SK-MEL-5 (cell line): ENCODE data around the gene KRT72. TPM values are rescaled to one million over a fixed set of nuclear protein-coding genes. Genes with fewer than 3 reads are reported as not detected.

Experiments used
- DNase-seq: peaks from one replicate; pipeline ENCODE4 v3.0.0-alpha.2; 2016; ENCODE audit warnings: low read depth, low spot score
- in situ Hi-C: cut with HindIII; loops from 2 replicates; pipeline ENCODE4 v1.10.0; 2016; ENCODE audit warnings: low sequenced_read_pairs, high pct_unique_total_duplicates, low pct_unique_long_range_greater_than_20kb
- polyA plus RNA-seq, 2 experiments: library from polyadenylated mRNA; depleted of rRNA; stranded (reverse); fragments of >200 nt; gene quantifications; 2 replicates each; pipeline ENCODE4 v1.2.3, GENCODE V29; 2015
- total RNA-seq: library from RNA; depleted of rRNA; stranded (reverse); fragments of >200 nt; shearing (Covaris generic); gene quantifications from 2 replicates; pipeline ENCODE4 v1.2.3, GENCODE V29; 2014; rRNA removed

KRT72 gene
- total RNA-seq, result not detected in 2 replicates
- polyA plus RNA-seq (2015; cell fraction: cytosol; rRNA removed), result not detected in 2 replicates
- polyA plus RNA-seq (2015; cell fraction: nucleus; rRNA removed), result not detected in 2 replicates

DNA sequence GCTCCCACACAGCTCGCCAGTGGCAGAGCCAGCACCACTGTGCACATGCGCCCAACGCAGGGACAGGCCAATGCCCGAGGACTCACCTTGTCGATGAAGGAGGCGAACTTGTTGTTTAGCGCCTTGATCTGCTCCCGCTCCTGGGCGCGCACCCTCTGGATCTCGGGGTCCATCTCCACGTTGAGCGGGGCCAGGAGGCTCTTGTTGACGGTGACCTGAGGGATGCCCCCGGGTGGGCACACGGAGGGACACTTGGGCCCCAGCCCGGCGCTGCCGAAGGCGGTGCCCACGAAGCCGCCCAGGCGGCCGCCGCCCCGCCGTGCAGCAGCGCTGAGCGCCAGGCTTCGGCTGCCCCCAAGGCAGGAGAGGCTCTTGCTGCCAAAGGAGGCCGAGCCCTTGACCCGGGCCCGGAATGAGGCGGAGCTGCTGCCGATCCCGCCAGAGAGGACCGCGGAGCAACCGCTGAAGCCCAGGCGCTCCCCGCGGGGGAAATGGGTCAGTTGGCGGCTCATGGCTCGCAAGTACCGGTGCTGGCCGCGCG, at the start of gene KRT72:
KRT72 (minus strand) TSS at position 523 of the 541 bp plus-strand sequence; CDS start at position 512, 11 bp downstream.
- in situ Hi-C loops, result no loop called here
- DNase-seq, result no peak

DNA sequence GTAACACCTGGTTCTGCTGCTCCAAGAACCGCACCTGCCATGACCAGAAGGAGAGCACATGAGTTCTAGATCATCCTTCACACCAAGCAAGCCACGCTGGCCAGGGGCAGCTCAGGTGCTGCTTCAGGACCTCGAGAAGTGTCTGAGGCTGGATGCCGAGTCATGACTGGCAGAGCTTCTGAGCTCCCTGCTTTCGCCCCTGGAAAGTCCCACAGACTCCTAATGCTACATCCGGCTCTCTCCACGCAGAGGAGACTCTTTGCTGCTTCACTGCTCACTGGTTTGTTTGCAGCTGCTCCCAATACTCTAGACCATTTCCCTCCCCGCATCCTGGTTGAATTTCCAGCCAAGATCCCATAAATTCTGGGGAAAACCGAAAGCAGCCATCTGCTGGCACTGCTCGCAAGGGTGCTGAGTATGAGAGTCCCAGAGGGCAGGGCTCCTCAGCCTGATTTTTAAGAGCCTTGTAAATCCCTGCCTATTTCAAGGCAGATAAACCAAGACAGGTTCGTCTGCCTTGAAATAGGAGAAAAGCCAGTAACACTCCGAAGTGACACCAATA, 49.3 kb upstream of the KRT72 start:
- no peak for DNase-seq
- in situ Hi-C loops, result no loop called here

DNA sequence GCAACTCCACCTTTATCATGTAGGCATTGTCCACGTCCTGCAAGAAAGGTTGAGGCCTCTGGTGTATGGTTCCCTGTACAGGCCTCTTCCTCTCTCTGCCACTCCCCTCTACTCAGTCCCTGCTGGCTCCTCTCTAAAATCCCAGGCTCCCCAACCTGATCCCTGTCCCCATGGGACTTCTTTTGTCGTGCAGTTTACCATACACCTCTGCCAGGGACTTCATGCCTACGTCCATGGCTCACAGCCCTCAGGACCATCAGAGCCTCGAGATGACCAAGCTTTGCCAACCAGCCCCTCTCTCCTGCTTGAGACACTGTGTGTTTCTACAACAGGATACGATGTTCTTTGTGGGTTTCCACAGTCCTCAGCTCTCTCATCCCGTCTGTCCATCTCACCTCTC, 47.8 kb upstream of the KRT72 start:
- DNase-seq, result no peak
- in situ Hi-C loops, result loop anchor here (25.0 kb wide), 1 partner anchor 138 kb away; the partner anchor contains the start of genes KRT3 and KRT76

- in situ Hi-C loops, result loop anchor here (25.0 kb wide), 1 partner anchor 139 kb away; the partner anchor contains the start of genes KRT3 and KRT76
- no peak for DNase-seq
Measured at GRCh38 chr12:52648012-52648550, 46.8 kb upstream of the KRT72 start.

DNA sequence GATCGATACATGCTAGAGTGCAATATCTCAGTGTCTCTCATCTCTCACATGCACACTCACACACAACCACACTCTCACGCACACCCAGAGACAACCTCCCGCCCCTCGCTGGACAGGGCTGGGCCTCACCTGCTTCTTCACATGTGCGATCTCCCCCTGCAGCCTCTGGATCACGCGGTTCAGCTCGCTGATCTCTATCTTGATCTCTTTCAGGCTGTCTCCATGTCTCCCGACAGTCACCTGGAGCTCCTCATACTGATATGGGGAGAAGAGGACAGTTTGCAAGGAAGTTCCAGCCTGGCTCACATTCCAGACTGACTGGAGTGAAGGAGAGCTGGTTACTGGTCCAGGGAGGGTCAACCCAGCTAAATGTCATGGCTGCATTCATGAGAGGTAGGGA, 46.3 kb upstream of the KRT72 start:
- no peak for DNase-seq
- in situ Hi-C loops, result loop anchor here (25.0 kb wide), 1 partner anchor 140 kb away; the partner anchor contains the start of genes KRT3 and KRT76

DNA sequence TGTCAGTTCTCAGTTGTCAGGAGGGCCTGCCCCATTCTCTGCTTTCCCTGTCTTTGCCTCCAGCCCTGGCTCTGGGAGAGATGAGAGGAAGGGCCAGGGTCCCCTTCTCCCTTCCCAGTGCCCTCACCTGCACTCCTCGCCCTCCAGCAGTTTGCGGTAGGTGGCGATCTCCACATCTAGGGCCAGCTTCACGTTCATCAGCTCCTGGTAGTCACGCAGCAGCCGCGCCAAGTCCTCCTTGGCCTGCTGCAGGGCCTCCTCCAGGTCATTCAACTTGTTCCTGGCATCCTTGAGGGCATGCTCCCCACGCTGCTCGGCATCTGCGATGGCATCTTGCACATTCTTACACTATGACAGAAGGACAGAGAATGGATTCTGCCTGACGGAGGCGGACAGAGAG, 45.4 kb upstream of the KRT72 start:
- in situ Hi-C loops, result loop anchor here (25.0 kb wide), 1 partner anchor 141 kb away; the partner anchor contains the start of genes KRT3 and KRT76
- DNase-seq, result no peak

- DNase-seq, result no peak
- in situ Hi-C loops, result loop anchor here (25.0 kb wide), 1 partner anchor 141 kb away; the partner anchor contains the start of genes KRT3 and KRT76
Measured at GRCh38 chr12:52645982-52646381, 44.7 kb upstream of the KRT72 start.

GRCh38 chr12:52645120-52645761, 44.0 kb upstream of the KRT72 start:
- in situ Hi-C loops, result loop anchor here (25.0 kb wide), 1 partner anchor 142 kb away; the partner anchor contains the start of genes KRT3 and KRT76
- DNase-seq, result no peak

- no peak for DNase-seq
- in situ Hi-C loops, result loop anchor here (25.0 kb wide), 1 partner anchor 143 kb away; the partner anchor contains the start of genes KRT3 and KRT76
Measured at GRCh38 chr12:52644078-52644415, 42.8 kb upstream of the KRT72 start.

DNA sequence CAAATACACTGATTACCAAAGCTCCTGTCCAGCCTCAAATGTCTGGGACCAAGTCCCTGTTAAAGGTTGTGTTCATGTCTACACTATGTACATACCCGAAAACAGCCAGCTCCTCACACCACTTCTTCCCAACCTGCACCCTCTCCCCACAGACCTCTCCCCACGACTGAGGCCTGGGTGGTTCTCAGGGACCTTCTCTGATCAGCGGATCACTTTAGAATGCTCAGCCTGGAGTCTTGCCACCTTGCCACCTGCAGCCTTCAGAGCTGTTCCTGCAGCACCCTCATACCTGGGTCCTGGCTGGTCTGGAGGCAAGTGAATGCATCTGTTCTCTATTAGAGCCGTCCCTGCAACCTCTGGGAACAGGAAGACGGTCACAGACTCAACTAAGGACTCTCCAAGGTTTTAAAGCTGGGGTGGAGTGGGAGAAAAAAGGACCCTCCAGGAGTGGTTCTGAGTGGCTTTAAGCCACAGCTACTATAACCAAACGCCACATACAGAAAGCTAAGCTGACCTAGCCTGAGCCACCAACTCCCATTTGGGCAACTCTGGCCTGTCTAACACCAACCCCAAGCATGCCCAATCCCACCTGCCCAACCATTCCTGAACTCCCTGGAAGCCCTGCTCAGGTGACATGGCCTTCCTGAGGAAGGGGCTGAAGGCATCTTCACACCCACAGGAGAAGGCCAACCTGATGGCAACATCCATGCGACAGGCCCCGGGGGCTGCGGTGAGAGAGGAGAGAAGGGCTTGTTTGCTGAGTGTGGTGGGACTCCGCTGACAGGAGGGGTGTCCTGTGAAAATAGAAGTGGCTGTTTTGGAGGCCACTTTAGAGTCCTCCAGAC, 42.2 kb upstream of the KRT72 start:
- DNase-seq, result no peak
- in situ Hi-C loops, result loop anchor here (25.0 kb wide), 1 partner anchor 144 kb away; the partner anchor contains the start of genes KRT3 and KRT76

GRCh38 chr12:52641468-52641867, 40.2 kb upstream of the KRT72 start:
- DNase-seq, result no peak
- in situ Hi-C loops, result loop anchor here (25.0 kb wide), 1 partner anchor 146 kb away; the partner anchor contains the start of genes KRT3 and KRT76

- in situ Hi-C loops, result loop anchor here (25.0 kb wide), 1 partner anchor 150 kb away; the partner anchor contains the start of genes KRT3 and KRT76
- DNase-seq, result no peak
Measured at GRCh38 chr12:52637299-52637698, 36.0 kb upstream of the KRT72 start.

DNA sequence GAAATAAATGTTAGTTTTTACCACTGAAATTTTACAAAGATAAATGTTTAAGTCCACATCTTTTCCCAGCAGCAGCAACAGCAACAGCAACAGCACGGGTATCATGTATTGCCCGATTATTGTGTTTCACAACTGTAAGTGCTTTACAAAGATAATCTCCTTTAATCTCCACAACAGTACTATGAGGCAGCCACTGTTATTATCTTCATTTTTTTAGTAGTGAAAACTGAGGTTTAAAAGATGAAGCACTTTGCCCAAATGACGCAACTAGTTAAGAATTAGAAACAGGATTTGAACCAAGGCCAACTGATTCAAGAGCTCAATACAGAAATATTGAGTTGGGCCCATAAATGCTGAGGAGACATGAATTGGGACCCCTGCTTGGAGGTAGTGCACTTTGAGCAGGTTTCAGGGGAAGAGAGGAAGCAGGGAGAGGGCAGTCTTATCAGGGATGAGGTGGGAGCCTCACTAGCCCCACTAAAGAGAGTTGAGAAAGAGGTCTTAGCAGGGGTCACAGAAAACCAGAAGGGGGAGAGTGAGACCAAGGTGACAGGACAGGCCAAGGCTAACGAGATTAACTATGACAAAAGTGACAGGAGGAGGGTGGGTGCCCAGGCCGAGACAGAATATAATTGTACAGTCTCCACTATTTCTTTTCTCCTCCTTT, 35.5 kb upstream of the KRT72 start:
- in situ Hi-C loops, result loop anchor here (25.0 kb wide), 1 partner anchor 151 kb away; the partner anchor contains the start of genes KRT3 and KRT76
- DNase-seq, result no peak

GRCh38 chr12:52636189-52636588, 34.9 kb upstream of the KRT72 start:
- no peak for DNase-seq
- in situ Hi-C loops, result loop anchor here (25.0 kb wide), 1 partner anchor 151 kb away; the partner anchor contains the start of genes KRT3 and KRT76

DNA sequence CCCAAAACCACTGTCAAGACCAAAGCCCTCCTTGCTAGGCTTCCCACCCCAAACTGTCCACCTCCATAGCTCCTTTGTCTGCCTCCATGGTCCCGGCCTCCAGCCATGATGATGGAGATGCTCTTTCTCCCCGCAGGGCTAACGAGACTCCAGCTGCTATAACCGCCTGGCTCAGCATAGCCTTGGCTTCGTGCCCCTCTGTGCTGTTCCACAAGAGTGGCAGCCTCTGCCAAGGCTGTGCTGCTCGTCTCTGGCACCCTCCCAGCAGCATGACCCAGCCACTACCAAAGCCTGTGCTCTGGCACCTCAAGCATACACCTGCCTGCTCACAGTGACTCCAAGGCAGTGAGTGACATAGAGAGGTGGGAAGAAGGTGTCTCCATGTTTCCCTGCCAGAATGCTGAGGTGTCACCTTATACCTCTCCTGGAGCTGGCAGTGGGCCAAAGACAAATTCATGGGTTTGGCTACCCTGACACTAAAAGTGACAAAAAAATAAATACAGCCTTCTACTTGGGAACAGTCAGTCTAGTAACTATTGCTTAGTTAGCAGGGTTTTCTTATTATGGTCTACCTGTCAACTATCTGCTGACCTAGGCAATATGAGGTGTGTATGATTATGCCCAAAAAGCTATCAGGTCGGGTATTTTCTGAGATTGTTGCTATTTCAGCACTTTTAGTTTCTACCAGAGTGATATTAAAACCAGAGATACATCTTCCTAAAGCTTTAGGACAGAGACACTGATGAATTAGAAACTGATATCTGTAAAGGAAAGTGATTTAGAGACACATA, 33.2 kb upstream of the KRT72 start:
- in situ Hi-C loops, result loop anchor here (25.0 kb wide), 1 partner anchor 153 kb away; the partner anchor contains the start of genes KRT3 and KRT76
- no peak for DNase-seq

GRCh38 chr12:52633383-52633782, 32.1 kb upstream of the KRT72 start:
- no peak for DNase-seq
- in situ Hi-C loops, result loop anchor here (25.0 kb wide), 1 partner anchor 154 kb away; the partner anchor contains the start of genes KRT3 and KRT76
